CD8-positive, alpha-beta memory T cell (primary cell): Measurements from ENCODE around the gene TCF12. TPM values are rescaled to one million over a fixed set of nuclear protein-coding genes. Genes with fewer than 3 reads are reported as not detected.

Experiments
- CTCF ChIA-PET: fragments of 350-600 bp; sonication (Branson Sonifier 250); formaldehyde crosslinking; loops from one replicate; lab custom pipeline; 2021; ENCODE audit warnings: antibody characterized with exemption; lab: Charles Lee
- POLR2A ChIA-PET: fragments of 350-600 bp; sonication (Branson Sonifier 250); formaldehyde crosslinking; loops from one replicate; lab custom pipeline; 2021; ENCODE audit warnings: antibody characterized with exemption; lab: Charles Lee
- DNase-seq, 5 donors: peaks; one replicate each; pipeline versions ENCODE4 v3.0.0 to v3.0.0-alpha.2; 2020 to 2022; ENCODE audit warnings: mixed read lengths in 1 of 5
- H3K27ac ChIP-seq: one replicate; pipeline ENCODE4 v1.7.0; 2013; ENCODE audit warnings: low read depth, mild to moderate bottlenecking, low read length, moderate library complexity
- H3K27me3 ChIP-seq: 2 replicates; pipeline ENCODE4 v1.7.0; 2013; ENCODE audit warnings: low read length, mild to moderate bottlenecking; ENCODE audit not compliant: insufficient read depth, poor library complexity, severe bottlenecking
- H3K36me3 ChIP-seq: 2 replicates; pipeline ENCODE4 v1.7.0; 2013; ENCODE audit warnings: mild to moderate bottlenecking, low read length, moderate library complexity; ENCODE audit not compliant: insufficient read depth
- H3K4me1 ChIP-seq: 2 replicates; pipeline ENCODE4 v1.7.0; 2013; ENCODE audit warnings: mild to moderate bottlenecking, low read length, moderate library complexity; ENCODE audit not compliant: insufficient read depth
- H3K4me3 ChIP-seq: 2 replicates; pipeline ENCODE4 v1.7.0; 2013; ENCODE audit warnings: mild to moderate bottlenecking, low read length
- H3K9me3 ChIP-seq: 2 replicates; pipeline ENCODE4 v1.7.0; 2013; ENCODE audit warnings: mild to moderate bottlenecking, low read length
- H3K27ac Mint-ChIP-seq, 8 donors: one replicate each; pipeline ENCODE4 v1.8.0; 2020 to 2021; ENCODE audit warnings: mixed read lengths in 8 of 8, mild to moderate bottlenecking in 6 of 8, inconsistent platforms in 3 of 8, moderate library complexity in 3 of 8
- H3K27me3 Mint-ChIP-seq, 2 donors: one replicate each; pipeline ENCODE4 v1.8.0; 2020 to 2021; ENCODE audit warnings: mixed read lengths in 2 of 2, mild to moderate bottlenecking in 1 of 2, moderate library complexity in 1 of 2
- H3K36me3 Mint-ChIP-seq, 3 donors: one replicate each; pipeline ENCODE4 v1.8.0; 2020 to 2021; ENCODE audit warnings: mixed read lengths in 3 of 3, inconsistent platforms in 1 of 3, mild to moderate bottlenecking in 1 of 3
- H3K4me1 Mint-ChIP-seq, 3 donors: one replicate each; pipeline ENCODE4 v1.8.0; 2020 to 2021; ENCODE audit warnings: mixed read lengths in 3 of 3, inconsistent platforms in 1 of 3, mild to moderate bottlenecking in 1 of 3
- H3K4me3 Mint-ChIP-seq, 7 donors: one replicate each; pipeline ENCODE4 v1.8.0; 2020 to 2021; ENCODE audit warnings: mixed read lengths in 7 of 7, mild to moderate bottlenecking in 6 of 7, moderate library complexity in 4 of 7, inconsistent platforms in 2 of 7
- H3K9me3 Mint-ChIP-seq, 5 donors: one replicate each; pipeline ENCODE4 v1.8.0; 2020 to 2022; ENCODE audit warnings: mixed read lengths in 5 of 5, mild to moderate bottlenecking in 3 of 5, moderate library complexity in 2 of 5, inconsistent platforms in 1 of 5
- polyA plus RNA-seq: library from polyadenylated mRNA; unstranded; fragments of 300-500 nt; fragmentation: Illumina TruSeq; gene quantifications from one replicate; pipeline ENCODE4 v1.2.3, GENCODE V29; 2021
- total RNA-seq, 2 experiments: library from RNA; stranded (reverse); gene quantifications; one replicate each; pipeline ENCODE4 v1.2.3, GENCODE V29; 2021

TCF12 gene
- total and polyA plus RNA-seq, 3 experiments from 2014 or later = 54.3 to 79.2 (median 69.9) TPM

DNA sequence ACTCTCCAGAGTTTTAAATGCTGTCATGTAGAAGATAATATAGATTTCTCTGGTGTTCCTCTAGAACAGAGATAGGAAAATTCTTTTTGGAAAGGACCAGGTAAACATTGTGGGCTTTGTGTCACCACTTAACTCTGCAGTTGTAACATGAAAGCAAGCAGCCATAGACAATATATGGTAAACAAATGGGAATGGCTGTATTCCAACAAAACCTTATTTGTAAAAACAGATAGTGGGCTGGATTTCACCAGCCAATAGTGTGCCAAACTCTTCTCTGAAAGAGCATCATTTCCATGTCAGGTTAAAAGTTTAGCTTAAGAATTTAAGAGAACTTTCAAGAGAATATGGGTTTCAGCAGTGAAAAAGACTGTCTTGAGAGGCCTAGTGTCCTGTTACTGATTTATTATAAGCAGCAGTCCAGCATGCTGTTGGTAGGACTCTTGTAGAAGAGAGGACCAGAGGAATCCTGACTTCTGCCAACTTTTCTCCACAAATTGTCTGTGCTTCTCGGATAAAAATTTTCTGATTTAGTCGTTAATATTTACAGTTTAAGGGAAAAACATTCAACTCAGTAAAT, 107.7 kb downstream of the TCF12 start:
- Mint-ChIP-seq H3K4me3 (no peak overlapping the region), H3K9me3 (peaks cover 0 to 2% (median 0%) of the 10 kb centered on the region in 5 donors), H3K36me3 (peaks cover 0 to 7% (median 3%) of the 10 kb centered on the region in 3 donors), H3K27me3 (no peaks in the 10 kb centered on the region), H3K27ac (no peak overlapping the region), H3K4me1 (peaks cover 34 to 63% (median 60%) of the 10 kb centered on the region in 3 donors)
- POLR2A ChIA-PET = no interaction called here
- Histone ChIP-seq H3K36me3 (no peaks in the 10 kb centered on the region), H3K4me3 (no peak overlapping the region), H3K9me3 (no peaks in the 10 kb centered on the region), H3K4me1 (peaks cover 9% of the 10 kb centered on the region), H3K27me3 (no peaks in the 10 kb centered on the region), H3K27ac (no peak overlapping the region)
- DNase-seq = no peak
- CTCF ChIA-PET = no interaction called here

DNA sequence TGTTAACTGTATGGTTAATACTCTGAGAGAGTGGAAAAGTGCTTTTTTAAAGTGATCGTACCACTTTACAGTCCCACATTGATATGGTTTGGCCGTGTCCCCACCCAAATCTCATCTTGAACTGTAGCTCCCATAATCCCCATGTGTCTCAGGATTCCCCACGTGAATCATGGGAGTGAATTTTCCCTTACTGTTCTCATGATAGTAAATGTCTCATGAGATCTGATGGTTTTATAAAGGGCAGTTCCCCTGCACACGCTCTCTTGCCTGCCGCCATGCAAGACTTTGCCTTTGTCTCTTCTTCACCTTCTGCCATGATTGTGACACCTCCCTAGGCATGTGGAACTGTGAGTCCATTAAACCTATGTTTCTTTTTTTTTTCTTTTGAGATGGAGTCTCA, 109.2 kb downstream of the TCF12 start:
- CTCF ChIA-PET = no interaction called here
- H3K4me1 Mint-ChIP-seq = peaks cover 37 to 69% (median 62%) of the 10 kb centered on the region in 3 donors
- Histone ChIP-seq H3K4me1 (peaks cover 8% of the 10 kb centered on the region), H3K9me3 (no peaks in the 10 kb centered on the region), H3K4me3 (no peak overlapping the region), H3K27me3 (no peaks in the 10 kb centered on the region), H3K27ac (no peak overlapping the region), H3K36me3 (no peaks in the 10 kb centered on the region)
- no peaks in the 10 kb centered on the region for H3K9me3 Mint-ChIP-seq
- H3K4me3 Mint-ChIP-seq = no peak overlapping the region
- H3K27ac Mint-ChIP-seq = no peak overlapping the region
- peaks cover 0 to 3% (median 0%) of the 10 kb centered on the region in 3 donors for H3K36me3 Mint-ChIP-seq
- POLR2A ChIA-PET = no interaction called here
- no peak for DNase-seq
- no peaks in the 10 kb centered on the region for H3K27me3 Mint-ChIP-seq

GRCh38 chr15:57028176-57028575, 109.7 kb downstream of the TCF12 start:
- H3K4me1 ChIP-seq = peaks cover 2% of the 10 kb centered on the region
- Mint-ChIP-seq H3K27ac (peak overlapping the region in 1 of 8 donors; percentile 42), H3K4me3 (peak overlapping the region in 1 of 7 donors; percentile 56), H3K27me3 (no peaks in the 10 kb centered on the region), H3K9me3 (no peaks in the 10 kb centered on the region), H3K36me3 (peaks cover 0 to 3% (median 0%) of the 10 kb centered on the region in 3 donors), H3K4me1 (peaks cover 35 to 68% (median 62%) of the 10 kb centered on the region in 3 donors)
- H3K27me3 ChIP-seq = no peaks in the 10 kb centered on the region
- H3K27ac ChIP-seq = no peak overlapping the region
- H3K9me3 ChIP-seq = no peaks in the 10 kb centered on the region
- ChIA-PET CTCF (no interaction called here), POLR2A (no interaction called here)
- no peaks in the 10 kb centered on the region for H3K36me3 ChIP-seq
- H3K4me3 ChIP-seq = no peak overlapping the region
- DNase-seq = no peak

DNA sequence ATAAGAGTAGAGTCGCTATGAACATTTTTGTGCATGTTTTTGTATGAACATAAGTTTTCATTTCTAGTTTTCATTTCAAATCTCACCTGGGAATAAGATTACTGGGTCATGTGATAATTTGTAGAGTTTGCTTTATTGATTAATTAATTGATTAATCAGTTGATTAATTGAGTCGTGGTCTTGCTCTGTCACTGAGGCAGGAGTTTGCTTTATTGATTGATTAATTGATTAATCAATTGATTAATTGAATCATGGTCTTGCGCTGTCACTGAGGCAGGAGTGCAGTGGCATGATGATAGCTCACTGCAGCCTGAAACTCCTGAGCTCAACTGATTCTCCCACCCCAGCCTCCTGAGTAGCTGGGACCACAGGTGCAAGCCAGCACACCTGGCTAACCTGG, 111.6 kb downstream of the TCF12 start:
- Histone ChIP-seq H3K4me1 (no peaks in the 10 kb centered on the region), H3K4me3 (no peak overlapping the region), H3K27me3 (no peaks in the 10 kb centered on the region), H3K36me3 (no peaks in the 10 kb centered on the region), H3K9me3 (no peaks in the 10 kb centered on the region), H3K27ac (no peak overlapping the region)
- H3K9me3 Mint-ChIP-seq = no peaks in the 10 kb centered on the region
- H3K27me3 Mint-ChIP-seq = no peaks in the 10 kb centered on the region
- peaks cover 0 to 3% (median 0%) of the 10 kb centered on the region in 3 donors for H3K36me3 Mint-ChIP-seq
- no peak for DNase-seq
- POLR2A ChIA-PET = no interaction called here
- no peak overlapping the region for H3K4me3 Mint-ChIP-seq
- no peak overlapping the region for H3K27ac Mint-ChIP-seq
- peaks cover 32 to 66% (median 61%) of the 10 kb centered on the region in 3 donors for H3K4me1 Mint-ChIP-seq
- CTCF ChIA-PET = no interaction called here

GRCh38 chr15:57031082-57031481, 112.6 kb downstream of the TCF12 start:
- H3K9me3 Mint-ChIP-seq = no peaks in the 10 kb centered on the region
- no peak for DNase-seq
- no peak overlapping the region for H3K4me3 Mint-ChIP-seq
- Histone ChIP-seq H3K9me3 (no peaks in the 10 kb centered on the region), H3K4me3 (no peak overlapping the region), H3K27ac (no peak overlapping the region), H3K27me3 (no peaks in the 10 kb centered on the region), H3K4me1 (peaks cover 5% of the 10 kb centered on the region), H3K36me3 (no peaks in the 10 kb centered on the region)
- ChIA-PET CTCF (no interaction called here), POLR2A (no interaction called here)
- H3K27me3 Mint-ChIP-seq = no peaks in the 10 kb centered on the region
- peak overlapping the region in 1 of 8 donors; percentile 32 for H3K27ac Mint-ChIP-seq
- H3K36me3 Mint-ChIP-seq = peaks cover 0 to 4% (median 0%) of the 10 kb centered on the region in 3 donors
- H3K4me1 Mint-ChIP-seq = peaks cover 36 to 69% (median 62%) of the 10 kb centered on the region in 3 donors

DNA sequence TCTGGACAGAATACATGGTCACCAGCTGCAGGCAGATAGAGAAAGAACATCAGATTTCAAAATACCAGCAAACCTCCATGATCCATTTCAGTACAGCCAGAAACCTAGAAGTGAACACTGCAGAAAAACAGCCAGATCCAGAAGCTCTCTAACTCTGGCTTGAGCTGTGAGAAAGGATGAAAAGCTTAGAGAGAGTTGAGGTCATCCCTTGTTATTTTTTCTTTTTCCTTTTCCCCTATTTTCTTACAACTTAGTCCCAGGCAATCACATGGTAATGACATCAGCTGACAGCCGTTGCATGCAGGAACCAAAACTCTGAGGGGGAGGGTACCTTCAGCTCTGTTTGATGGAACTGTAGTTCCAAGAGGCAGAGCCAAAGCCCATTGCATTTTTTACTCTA, 113.2 kb downstream of the TCF12 start:
- peaks cover 0 to 5% (median 0%) of the 10 kb centered on the region in 3 donors for H3K36me3 Mint-ChIP-seq
- peaks cover 41 to 74% (median 67%) of the 10 kb centered on the region in 3 donors for H3K4me1 Mint-ChIP-seq
- Histone ChIP-seq H3K36me3 (no peaks in the 10 kb centered on the region), H3K27me3 (no peaks in the 10 kb centered on the region), H3K9me3 (no peaks in the 10 kb centered on the region), H3K27ac (no peak overlapping the region), H3K4me3 (no peak overlapping the region), H3K4me1 (peaks cover 8% of the 10 kb centered on the region)
- no peaks in the 10 kb centered on the region for H3K27me3 Mint-ChIP-seq
- H3K9me3 Mint-ChIP-seq = no peaks in the 10 kb centered on the region
- ChIA-PET POLR2A (no interaction called here), CTCF (no interaction called here)
- no peak overlapping the region for H3K4me3 Mint-ChIP-seq
- no peak for DNase-seq
- peak overlapping the region in 2 of 8 donors; percentile 32 to 69 for H3K27ac Mint-ChIP-seq

DNA sequence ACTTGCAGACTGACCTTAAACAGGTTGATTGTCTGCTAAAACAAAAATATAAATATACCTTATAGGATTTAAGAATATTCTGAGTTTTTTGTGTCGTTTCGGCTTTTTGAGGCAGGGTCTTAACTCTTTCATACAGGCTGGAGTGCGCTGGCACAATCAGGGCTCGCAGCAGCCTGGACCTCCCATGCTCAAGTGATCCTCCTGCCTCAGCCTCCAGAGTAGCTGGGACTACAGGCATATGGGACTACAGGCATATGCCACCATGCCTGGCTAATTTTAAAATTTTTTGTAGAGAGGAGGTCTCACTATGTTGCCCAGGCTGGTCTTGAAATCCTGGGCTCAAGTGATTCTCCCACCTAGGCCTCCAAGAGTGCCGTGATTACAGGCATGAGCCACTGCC, 113.9 kb downstream of the TCF12 start:
- H3K27ac Mint-ChIP-seq = no peak overlapping the region
- H3K27me3 Mint-ChIP-seq = no peaks in the 10 kb centered on the region
- peaks cover 0 to 3% (median 0%) of the 10 kb centered on the region in 3 donors for H3K36me3 Mint-ChIP-seq
- no peaks in the 10 kb centered on the region for H3K36me3 ChIP-seq
- H3K4me1 ChIP-seq = peaks cover 15% of the 10 kb centered on the region
- H3K4me3 Mint-ChIP-seq = no peak overlapping the region
- H3K4me1 Mint-ChIP-seq = peaks cover 48 to 79% (median 75%) of the 10 kb centered on the region in 3 donors
- no peak overlapping the region for H3K27ac ChIP-seq
- no peak overlapping the region for H3K4me3 ChIP-seq
- H3K9me3 ChIP-seq = no peaks in the 10 kb centered on the region
- no peaks in the 10 kb centered on the region for H3K27me3 ChIP-seq
- no peak for DNase-seq
- ChIA-PET POLR2A (no interaction called here), CTCF (no interaction called here)
- no peaks in the 10 kb centered on the region for H3K9me3 Mint-ChIP-seq

DNA sequence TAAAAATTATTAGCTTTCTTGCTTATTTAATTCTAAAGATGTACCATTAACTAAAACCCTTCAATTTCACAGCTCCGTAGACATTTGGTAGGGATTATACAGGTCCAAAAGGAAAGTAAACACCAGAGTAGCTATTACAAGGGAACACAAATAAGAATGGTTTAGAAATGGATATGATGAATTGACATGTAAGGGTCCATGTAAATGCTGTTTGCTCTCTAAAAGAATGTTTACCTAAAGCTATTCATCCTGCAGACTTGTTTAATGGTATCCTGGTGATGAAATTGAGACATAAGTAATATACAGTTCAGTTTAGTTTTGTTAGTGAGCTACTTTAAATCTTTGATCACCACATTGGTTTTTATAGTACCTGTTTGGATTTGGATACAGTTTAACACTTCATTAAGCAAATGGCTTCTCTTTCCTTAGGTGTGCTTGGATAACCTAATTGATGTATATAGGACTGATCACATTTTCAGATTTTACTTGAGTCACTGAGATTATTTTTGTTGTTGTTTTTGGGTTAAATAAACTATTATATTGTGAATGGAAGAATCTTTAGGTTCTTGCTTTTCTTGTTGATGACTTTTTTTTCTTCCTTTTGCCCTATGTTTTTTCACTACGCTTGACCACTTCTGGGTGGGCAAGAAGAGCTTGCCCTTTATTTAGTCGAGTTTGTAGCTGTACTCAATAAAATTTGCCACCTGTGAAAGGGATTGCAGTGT, 115.4 kb downstream of the TCF12 start:
- H3K27ac Mint-ChIP-seq = peak overlapping the region in 1 of 8 donors; percentile 25
- Histone ChIP-seq H3K27ac (no peak overlapping the region), H3K4me3 (no peak overlapping the region), H3K9me3 (no peaks in the 10 kb centered on the region), H3K36me3 (no peaks in the 10 kb centered on the region), H3K27me3 (no peaks in the 10 kb centered on the region), H3K4me1 (peaks cover 20% of the 10 kb centered on the region)
- POLR2A ChIA-PET = no interaction called here
- H3K4me3 Mint-ChIP-seq = no peak overlapping the region
- no peaks in the 10 kb centered on the region for H3K27me3 Mint-ChIP-seq
- DNase-seq = no peak
- H3K9me3 Mint-ChIP-seq = no peaks in the 10 kb centered on the region
- peaks cover 54 to 85% (median 79%) of the 10 kb centered on the region in 3 donors for H3K4me1 Mint-ChIP-seq
- CTCF ChIA-PET = interaction anchor here (1.0 kb wide), 1 partner anchor 34 kb away, joined by 3 read pairs; no protein-coding TSS in a partner anchor
- peaks cover 0 to 1% (median 0%) of the 10 kb centered on the region in 3 donors for H3K36me3 Mint-ChIP-seq
